Stimulated activated CD8-positive, alpha-beta memory T cell treated with anti-CD3 and anti-CD28 coated beads, Interleukin-12 subunit alpha, Interleukin-12 subunit beta, amount 100 ng/mL, for 1 hour (primary cell): ENCODE data around the gene TECTA.
"Not testable (repeated sequence)": the region's sequence is repeated elsewhere in the genome, so short reads cannot be mapped to it uniquely, and the experiment has no call there.

Source experiments
- DNase-seq: peaks from one replicate; pipeline ENCODE4 v3.0.0-alpha.2; 2020; ENCODE audit warnings: low read depth

The TECTA gene

DNA sequence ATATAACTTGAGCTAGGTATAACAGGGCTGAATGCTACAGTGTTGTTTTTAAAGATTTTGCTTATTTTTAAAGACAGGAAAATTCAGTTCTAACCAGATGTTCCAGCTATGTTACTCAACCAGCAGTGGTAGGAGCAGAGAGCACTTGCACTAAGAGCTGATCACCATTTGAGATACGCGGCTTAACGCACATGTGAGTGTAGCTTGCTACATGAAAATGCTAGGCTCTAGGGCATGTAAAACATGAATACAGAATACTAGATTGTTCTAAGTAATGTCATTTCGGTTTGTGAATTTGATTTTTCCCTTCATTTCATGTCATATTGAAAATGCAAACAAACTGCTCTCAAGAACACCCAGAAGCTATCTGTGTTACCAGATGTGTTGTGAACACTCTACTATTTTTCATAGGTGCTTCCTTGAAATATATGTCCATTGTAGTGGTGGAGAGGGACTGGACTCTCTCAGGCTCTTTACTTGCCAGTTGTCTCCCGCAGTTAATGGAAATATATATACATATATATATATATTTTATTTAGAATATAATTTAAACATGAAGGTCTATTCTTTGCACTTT lies 10.8 kb upstream of the TECTA start:
- DNase-seq = no peak

DNA sequence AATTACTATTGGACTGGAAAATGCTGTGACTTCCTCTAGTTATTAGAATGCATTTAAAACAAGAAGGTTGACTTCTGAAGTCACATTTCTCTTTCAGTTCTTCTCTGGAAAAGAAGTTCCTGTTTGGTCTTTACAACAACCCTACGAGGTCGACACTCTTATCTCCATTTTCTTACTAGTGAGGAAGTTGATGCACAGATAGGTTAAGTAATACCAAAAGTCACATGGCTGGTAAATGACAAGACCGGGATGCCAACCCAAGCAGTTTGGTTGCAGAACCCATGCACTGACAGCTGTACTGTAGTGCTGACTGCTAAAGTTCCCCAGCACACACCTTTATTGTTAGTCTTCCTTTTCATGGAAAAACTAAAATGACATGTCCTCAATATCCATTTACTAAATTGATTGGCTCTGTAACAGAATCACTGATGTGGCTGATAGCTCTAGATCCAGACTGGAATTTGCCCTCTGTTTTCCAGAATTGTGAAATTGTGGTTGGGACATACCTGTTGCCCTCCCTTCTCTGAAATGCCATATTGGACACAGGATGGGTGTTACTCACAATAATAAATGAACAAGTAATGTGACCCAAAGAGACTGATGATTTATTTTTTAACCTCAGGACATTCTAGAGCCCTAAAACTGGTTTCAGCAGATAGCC lies 9.4 kb upstream of the TECTA start:
- DNase-seq = no peak

DNA sequence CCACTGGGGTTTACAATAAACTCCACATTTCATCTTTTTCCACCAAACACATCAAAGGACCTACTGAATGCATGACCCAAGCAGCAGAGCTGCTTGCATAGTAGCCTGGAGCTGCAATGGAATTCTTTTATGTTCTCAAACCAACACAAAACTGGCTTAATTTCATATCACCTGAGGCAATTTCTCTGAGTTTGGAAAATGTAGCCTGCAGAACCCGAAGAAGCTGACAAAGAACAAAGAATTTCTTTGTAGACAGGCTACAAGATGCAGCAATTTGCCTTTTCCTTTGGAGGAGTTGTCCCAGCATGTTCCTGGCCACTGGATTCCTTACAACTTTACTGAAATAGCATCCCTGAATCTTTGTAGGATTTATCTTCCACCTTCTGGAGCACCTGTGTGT lies 5.5 kb upstream of the TECTA start:
- no peak for DNase-seq

DNA sequence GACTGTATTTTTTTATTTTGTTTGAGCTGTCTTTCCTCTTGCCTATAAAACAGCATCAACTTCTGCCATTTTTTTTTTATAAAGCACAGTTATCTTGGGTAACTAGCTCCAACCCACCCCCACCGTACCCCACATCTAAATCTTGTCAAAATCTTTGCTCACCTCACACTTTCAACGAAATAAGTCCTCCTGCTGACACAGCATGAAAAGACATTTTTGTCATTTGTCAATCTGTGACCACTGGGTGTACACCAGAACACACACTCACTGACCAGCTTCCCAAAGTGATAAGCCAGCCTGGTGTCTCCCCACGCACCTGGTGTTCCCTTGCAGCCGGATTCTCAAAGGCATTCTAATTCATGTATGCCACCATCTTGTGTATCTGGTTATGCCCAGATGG lies 1.7 kb upstream of the TECTA start:
- DNase-seq = no peak

DNA sequence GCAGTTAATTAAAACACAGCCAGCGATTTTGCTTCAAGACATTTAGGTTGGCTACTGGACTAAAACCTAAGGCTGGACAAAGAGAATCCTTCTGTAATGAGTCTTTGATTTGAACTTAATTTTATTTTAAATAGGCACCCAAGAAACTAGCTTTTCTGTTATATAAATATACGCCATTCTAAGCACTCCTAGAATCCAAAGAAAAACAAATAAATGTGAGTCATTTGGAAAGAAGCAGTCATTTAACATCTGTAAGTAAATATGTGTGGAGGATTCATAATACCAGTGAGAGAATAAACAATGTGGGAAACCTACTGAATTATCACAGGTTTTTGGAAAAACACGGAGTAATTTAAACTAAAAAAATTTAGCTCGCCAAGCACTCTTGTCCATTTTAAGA lies 1.2 kb upstream of the TECTA start:
- DNase-seq = no peak

DNA sequence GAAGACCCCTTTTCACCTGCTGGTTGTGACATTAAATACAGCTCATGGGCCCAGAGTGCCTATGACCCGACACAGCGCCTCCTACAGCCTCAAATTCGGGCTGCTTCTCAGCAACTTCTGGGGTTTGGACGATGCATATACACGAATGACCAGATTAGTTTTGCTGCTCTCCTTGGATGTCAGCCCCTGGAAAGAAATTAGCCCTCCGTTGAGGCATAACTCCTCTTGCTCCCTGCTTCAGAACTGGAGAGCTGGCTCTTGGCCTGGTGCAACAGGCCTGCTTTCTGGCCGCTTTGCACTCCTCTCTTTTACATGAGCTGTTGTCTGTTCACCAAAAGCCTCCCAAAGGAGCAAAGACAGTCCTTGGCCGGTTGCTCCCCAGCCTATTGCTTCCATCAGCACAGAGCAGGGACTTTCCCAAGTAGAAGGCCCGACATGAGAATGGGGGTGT lies 3.3 kb downstream of the TECTA start:
- DNase-seq = no peak

DNA sequence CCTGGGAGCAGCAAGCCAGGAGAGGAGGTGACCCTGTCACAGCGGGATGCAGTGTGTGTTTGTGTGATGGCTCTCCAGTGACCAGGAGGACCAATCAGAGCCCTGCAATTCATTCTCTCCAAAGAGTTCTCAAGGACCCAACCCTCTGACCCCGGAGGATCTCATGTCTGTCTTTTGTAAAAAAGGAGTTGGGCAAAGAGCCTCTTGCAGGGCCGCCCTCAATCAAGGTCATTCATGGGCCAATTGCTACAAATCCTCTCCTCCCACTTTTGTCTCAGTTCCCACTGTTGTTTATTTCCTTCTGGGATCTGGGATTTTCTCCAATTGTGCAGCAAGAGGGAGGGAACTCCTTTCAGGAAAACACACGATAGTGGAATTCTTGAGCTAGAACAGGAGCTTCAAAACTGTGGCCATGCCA lies 4.0 kb downstream of the TECTA start:
- DNase-seq = no peak

DNA sequence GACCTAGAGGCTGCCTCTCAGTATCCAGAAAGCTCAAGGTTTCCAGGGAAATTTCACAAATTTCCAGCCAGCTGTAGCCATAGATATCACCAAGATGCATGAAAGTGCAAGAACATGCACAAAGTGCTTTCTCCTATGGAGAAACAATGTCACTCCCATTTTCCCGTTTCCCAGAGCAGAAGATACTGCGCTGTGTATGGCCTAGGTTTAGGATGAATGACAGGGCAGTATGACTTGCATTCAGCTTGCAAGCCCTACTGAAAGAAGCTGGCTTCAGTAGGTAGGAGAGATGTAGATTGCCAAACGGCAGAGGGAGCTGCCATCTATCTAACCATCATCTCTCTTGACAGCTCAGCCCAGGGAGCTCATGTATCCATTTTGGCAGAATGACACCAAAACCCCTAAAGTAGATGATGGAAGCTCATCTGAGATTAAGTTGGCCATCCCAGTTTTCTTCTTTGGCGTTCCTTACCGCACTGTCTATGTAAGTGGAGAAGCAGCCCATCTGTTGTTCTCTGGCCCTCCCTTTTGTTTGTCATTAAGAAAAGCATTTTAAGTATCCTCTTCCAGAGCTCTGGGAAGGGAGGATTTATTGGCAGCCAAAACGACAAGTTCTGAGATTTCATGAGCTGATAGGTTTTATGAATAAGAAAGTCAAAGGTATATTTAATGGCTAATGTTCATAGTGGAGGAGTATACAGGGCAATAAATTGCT lies 4.6 kb downstream of the TECTA start:
- DNase-seq = no peak

DNA sequence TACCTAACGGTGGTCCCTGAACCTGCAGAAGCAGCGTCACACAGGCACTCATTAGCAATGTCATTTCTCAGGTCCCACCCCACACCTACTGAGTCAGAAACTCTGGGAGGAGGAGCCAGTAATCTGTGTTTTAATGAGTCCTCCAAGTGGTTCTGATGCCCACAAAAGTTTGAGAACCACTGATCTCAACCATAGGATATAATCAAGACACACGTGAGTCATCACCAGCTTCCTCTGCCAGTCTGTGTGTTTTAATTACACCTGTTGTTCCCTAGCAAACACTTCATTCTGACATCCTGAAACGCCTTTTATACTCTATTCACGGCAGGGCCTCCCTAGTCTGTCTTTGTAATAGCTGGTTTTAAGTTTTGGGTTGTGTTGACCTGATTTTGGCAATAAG lies 5.8 kb downstream of the TECTA start:
- DNase-seq = no peak

DNA sequence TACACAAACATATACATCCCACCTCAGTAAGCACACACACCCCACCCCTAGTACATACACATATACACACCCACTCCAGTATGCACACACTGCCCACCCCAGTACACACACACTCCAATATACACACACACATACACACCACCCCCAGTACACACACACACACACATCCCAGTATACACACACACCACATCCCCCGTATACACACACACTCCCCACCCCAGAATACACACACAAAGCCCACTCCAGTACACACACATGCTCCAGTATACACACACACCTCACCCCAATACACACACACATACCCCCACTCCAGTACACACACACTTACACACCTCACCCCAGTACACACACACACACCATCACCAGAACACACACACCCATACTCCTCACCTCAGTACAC lies 7.4 kb downstream of the TECTA start:
- DNase-seq = no peak

DNA sequence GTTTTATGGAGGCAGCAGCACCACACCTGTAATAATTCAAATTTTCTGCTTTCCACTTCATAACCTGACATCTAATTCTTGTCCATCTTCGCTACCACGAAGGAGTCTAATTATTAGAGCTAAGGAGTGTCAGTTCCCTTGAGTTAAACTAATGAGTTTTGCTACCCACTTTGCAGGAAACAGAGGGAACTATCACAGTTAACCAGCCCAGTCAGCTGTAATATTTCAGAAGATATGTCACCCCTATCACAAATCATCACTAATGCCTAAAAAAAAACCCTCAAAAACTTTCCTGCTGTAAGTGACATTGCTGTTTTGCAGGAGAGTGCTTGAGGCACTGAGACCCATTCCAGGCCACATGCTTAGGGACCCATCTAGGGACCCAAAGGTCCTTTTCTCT lies 8.4 kb downstream of the TECTA start:
- DNase-seq = no peak

DNA sequence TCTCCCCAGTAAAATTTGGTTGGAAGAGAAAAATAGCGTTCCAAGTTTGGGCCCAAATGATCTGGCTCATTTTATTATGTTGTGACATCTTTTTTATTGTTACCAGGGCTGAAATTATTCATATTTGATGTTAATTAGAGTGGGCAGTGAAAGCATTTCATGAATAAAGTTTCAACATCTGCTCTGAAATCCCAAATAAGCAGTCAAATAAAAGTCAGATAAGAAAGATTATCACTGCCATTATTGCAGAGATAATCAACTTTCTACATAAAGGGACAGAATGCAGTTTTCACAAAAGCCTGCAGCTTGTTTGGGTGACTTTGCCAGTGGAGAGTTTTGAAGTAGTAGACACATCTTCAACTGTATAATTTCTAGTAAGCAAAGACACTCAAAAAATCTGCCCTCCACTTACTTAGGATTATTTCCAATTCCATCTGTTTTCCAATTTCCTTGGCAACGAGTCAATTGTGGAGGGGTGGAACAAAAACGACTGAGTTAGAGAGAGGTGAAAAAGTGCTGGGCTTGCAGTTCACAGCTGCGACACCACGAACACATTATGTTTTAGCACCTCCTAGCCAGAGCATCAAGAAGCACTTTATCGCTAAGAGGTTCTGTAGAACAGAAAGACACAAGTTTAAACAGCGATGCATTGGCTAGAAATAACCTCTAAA lies 9.0 kb downstream of the TECTA start:
- DNase-seq = no peak

DNA sequence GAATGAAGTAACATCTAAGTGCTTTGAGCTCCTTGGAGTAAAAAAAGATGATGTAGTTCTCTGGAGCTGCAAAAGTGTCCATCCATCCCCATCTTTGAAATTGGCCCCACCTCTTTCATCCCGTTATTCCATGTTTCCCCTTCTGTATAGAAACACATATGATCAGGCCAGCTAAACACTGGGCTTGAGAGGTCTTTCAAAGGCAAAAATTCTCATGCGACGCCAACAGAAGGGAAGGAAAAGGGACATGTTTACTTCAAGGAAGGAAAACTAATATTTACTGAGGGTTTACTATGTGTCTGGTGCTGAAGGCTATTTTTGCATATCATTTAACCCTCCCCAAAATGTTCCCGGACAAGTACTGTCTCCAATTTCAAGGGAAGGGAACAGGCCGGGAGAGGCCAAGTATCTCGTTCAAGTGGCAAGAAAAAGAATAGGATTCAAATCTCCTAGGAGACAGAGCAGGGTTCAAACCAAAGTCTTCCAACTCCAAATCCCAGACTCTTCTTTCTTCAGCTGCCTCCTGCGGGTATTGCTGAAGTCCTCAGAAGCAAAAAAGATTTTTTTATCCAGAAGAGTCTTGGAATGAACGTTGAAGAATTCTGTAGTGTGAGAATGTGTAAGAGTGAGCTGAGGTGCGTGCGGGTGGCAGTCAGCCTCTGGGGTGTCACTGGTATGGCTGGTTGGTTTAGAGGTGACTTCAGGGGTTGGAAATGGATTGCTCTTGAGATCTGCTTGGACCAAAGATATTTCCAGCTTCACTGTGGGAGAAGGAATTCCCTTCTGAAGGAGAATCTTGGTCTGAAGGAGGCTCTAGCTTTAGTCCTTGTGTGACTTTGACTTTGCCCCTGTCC lies 10.1 kb downstream of the TECTA start:
- no peak for DNase-seq

DNA sequence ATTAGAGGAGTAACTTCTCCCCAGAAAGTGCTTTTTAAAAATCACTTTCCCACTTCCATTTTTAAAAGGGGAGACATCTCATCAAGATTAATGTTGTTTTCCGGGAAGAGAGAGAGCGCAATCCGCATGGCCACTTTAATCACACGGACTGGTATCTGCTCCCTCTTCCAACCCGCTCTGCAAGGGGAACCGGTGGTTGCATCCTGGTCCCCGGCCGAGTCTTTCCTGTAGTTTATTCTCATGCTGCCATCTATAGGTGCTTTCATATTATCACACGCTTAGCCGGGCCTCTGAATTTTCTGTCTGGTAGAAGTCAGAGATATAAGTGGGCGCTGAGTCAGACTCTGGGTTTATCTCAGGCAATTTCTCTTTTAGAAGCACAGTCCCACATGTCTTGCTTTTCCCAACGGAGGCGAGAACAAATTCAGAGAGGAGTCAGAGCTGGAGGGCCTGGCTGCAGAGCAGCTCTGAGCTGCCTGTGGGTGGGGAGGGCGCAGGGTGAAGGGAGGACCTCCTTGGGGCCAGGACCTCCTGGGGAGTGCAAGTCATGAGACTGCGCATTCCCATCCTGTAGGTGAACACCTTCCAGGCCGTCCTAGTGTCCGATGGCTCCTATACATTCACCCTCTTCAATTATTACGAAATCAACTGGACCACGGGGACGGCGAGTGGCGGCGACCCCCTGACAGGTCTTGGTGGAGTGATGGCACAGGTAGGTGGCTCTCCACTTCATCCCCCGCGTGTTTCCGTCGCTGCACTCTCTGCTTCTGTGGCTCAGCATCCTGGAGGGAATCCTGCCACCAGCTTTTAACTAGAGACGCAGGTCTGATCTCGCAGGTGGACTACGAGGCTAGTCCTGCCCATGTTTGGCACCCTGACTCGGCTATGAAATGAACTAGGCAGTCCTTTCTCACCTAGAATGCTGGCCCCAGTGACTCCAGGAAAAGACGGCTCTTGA lies 11.7 kb downstream of the TECTA start:
- DNase-seq = peak; percentile 4

DNA sequence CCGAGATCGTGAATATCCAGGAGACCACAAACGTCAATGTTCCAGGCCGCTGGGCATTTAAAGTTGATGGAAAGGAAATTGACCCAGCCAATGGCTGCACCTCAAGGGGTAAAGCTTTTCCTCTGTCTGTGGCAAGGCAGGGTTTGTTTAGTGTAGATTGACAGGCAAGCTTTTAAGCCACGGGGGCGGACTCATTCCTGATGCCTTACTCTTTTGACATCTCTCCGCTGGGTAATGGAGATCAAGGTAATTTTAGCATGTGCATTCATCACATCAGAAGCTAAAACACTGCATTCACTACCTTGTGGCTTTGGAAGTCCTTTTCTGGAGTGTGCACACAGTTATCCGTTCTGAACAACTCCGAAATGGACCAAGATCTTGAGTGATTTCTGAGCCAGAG lies 12.6 kb downstream of the TECTA start:
- DNase-seq = no peak

DNA sequence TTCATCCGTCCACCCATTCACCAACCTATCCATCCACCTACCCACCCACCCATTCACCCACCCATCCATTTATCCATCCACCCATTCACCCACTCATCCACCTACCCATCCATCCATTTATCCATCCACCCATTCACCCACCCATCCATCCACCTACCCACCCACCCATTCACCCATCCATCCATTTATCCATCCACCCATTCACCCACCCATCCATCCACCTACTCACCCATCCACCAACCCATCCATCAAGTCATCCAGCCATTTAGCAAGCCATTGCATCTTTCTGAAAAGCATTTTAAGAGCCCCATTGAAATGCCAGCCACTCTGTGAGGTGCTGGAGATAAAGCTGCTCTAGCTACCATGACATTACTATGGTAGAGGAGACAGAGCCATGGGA lies 14.0 kb downstream of the TECTA start:
- not testable (repeated sequence) for DNase-seq

DNA sequence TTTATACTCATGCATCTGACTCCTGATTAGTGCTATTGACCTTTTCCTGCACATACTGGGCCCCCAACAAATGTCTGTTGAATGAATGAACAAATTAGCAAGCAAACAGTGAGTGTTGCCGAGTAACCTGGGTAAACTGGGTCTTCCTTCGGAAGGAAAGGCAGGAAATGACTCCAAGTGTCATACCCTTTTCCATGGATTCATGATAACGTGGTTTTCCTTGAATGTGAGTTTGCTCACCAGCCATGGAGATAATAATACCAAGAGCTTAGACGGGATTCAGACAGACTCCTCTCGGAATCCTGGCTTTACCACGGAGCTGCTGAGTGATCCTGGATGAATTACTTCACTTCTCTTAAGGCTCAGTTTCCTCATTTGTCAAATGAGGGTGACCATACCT lies 16.7 kb downstream of the TECTA start:
- DNase-seq = no peak

DNA sequence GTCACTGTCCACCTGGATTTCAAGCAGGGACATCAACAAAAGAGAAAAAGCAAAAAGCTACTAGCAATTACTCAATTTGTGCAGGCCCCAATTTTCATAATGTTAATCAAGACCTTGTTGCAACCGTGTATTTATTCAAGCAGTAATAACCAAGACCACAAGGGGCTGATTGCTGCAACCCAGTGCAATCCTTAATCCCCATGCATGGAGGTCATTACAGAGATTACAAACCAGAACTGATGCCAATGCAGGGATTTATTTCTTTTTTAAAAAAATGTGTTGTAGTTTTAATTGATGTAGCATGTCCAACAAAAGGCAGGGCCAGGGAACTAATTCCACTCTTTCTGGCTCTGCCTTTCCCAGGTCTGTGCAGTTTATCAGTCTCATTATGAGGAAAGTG lies 18.4 kb downstream of the TECTA start:
- DNase-seq = no peak

DNA sequence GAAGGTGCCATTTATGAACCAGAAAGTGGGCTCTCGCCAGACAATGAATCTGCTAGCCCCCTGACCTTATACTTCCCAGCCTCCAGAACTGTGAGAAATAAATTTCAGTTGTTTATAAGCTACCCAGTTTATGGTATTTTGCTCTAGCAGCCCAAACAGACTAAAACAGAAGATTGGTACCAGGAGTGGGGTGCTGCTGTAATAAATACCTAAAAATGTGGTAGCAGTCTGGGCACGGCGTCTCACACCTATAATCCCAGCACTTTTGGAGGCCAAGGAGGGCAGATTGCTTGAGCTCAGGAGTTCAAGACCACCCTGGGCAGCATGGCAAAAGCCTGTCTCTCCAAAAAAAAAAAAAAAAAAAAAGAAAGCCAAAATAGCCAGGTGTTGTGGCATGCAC lies 21.3 kb downstream of the TECTA start:
- no peak for DNase-seq

DNA sequence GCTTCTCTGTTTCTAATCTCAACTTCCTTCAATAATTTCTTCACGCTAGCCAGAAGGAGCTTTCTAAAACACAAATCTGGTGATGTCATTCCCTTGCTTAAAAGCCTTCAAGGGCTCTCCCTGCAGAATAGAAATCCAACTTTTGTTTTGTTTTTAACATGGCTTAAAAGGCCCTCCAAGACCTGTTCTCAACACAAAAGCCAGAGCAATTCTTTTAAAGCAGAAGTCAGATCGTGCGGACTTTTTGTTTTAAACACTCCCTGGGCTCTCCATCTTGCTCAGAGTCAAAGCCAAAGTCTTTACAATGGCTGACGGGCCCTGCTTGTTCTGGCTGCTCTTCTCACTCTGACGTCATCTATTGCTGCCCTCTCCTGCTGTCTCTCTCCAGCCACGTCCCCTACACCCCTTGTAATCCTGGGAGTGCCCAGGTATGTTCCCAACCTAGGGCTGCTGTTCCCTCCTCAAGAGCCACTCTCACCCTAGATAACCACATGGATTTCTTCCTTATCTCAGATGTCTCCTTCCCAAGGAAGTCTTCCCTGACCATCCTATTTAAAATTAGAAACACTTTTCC lies 22.5 kb downstream of the TECTA start:
- no peak for DNase-seq

DNA sequence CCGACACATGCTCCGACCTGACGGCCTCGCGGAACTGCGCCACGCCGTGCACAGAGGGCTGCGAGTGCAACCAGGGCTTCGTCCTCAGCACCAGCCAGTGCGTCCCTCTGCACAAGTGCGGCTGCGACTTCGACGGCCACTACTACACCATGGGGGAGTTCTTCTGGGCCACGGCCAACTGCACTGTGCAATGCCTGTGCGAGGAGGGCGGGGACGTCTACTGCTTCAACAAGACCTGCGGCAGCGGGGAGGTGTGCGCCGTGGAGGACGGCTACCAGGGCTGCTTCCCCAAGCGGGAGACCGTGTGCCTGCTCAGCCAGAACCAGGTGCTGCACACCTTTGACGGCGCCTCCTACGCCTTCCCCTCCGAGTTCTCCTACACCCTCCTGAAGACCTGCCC lies 26.8 kb downstream of the TECTA start:
- DNase-seq = no peak
